HEK293 (cell line): Measurements from ENCODE around the gene FER1L5.

Experiments
- CTCF ChIA-PET: fragments of 350-600 bp; formaldehyde crosslinking; extraction: SDS; loops from one replicate; lab custom pipeline; 2021; ENCODE audit warnings: antibody characterized with exemption; lab: Yijun Ruan, JAX
- POLR2A ChIA-PET: fragments of 300-600 bp; formaldehyde crosslinking; extraction: SDS; loops from one replicate; lab custom pipeline; 2020; ENCODE audit warnings: antibody characterized with exemption, inconsistent platforms; lab: Yijun Ruan, JAX
- H3K27ac ChIP-seq: fragments of 200-500 bp; sonication (Bioruptor generic); 2 replicates; pipeline ENCODE4 v1.5.1; 2014; ENCODE audit warnings: low read depth, low read length, control low read depth, inconsistent platforms; ENCODE audit errors: extremely low read depth
- H3K36me3 ChIP-seq, 2 experiments: fragments of 200-500 bp in 1 of 2; sonication (Bioruptor generic) in 1 of 2; 1 replicate in 1 of 2; 2 replicates in 1 of 2; pipeline ENCODE4 v1.5.1; 2014 to 2017; ENCODE audit warnings: inconsistent platforms in 2 of 2, low read length in 2 of 2; ENCODE audit not compliant: control insufficient read depth in 2 of 2, insufficient read depth in 1 of 2
- H3K4me1 ChIP-seq: fragments of 200-500 bp; sonication (Bioruptor generic); 2 replicates; pipeline ENCODE4 v1.5.1; 2014; ENCODE audit warnings: mild to moderate bottlenecking, low read length, inconsistent platforms; ENCODE audit not compliant: control insufficient read depth, insufficient read depth
- H3K4me3 ChIP-seq: 2 replicates; pipeline ENCODE4 v1.5.1; 2011; ENCODE audit warnings: low read depth, mild to moderate bottlenecking, control low read depth, low read length, moderate library complexity
- H3K9me3 ChIP-seq: fragments of 200-500 bp; sonication (Bioruptor generic); 2 replicates; pipeline ENCODE4 v1.5.1; 2014; ENCODE audit warnings: low read depth, low read length, inconsistent platforms; ENCODE audit not compliant: control insufficient read depth, insufficient read depth
- GLIS1 ChIP-seq: fragments of 450-650 bp; formaldehyde crosslinking; IDR thresholded peaks from 2 replicates; pipeline ENCODE4 v1.5.1; 2016; ENCODE audit warnings: missing biosample characterization, missing genetic modification characterization
- INSM2 ChIP-seq: fragments of 450-650 bp; formaldehyde crosslinking; IDR thresholded peaks from 2 replicates; pipeline ENCODE4 v1.5.1; 2016; ENCODE audit warnings: missing biosample characterization, missing genetic modification characterization
- SP2 ChIP-seq: fragments of 450-650 bp; formaldehyde crosslinking; IDR thresholded peaks from 2 replicates; pipeline ENCODE4 v1.5.1; 2016; ENCODE audit warnings: missing biosample characterization, missing genetic modification characterization
- YY2 ChIP-seq: fragments of 450-650 bp; formaldehyde crosslinking; IDR thresholded peaks from 2 replicates; pipeline ENCODE4 v1.5.1; 2016; ENCODE audit warnings: missing biosample characterization, missing genetic modification characterization
- ZBTB7A ChIP-seq: fragments of 450-650 bp; formaldehyde crosslinking; IDR thresholded peaks from 2 replicates; pipeline ENCODE4 v1.5.1; 2016; ENCODE audit warnings: low read depth, missing biosample characterization, missing genetic modification characterization
- ZIC2 ChIP-seq: fragments of 450-650 bp; formaldehyde crosslinking; IDR thresholded peaks from 2 replicates; pipeline ENCODE4 v1.5.1; 2016; ENCODE audit warnings: missing biosample characterization, missing genetic modification characterization
- ZNF248 ChIP-seq: fragments of 450-650 bp; formaldehyde crosslinking; IDR thresholded peaks from 2 replicates; pipeline ENCODE4 v1.5.1; 2017; ENCODE audit warnings: missing biosample characterization, missing genetic modification characterization
- ZNF280C ChIP-seq: fragments of 450-650 bp; formaldehyde crosslinking; IDR thresholded peaks from 2 replicates; pipeline ENCODE4 v1.5.1; 2016; ENCODE audit warnings: missing biosample characterization, missing genetic modification characterization
- ZNF302 ChIP-seq: fragments of 450-650 bp; formaldehyde crosslinking; IDR thresholded peaks from 2 replicates; pipeline ENCODE4 v1.5.1; 2016; ENCODE audit warnings: missing biosample characterization, missing genetic modification characterization, low read depth
- ZNF362 ChIP-seq: fragments of 450-650 bp; formaldehyde crosslinking; IDR thresholded peaks from 2 replicates; pipeline ENCODE4 v1.5.1; 2016; ENCODE audit warnings: missing biosample characterization, missing genetic modification characterization
- ZNF366 ChIP-seq: fragments of 450-650 bp; formaldehyde crosslinking; conservative IDR thresholded peaks from 2 replicates; pipeline ENCODE4 v1.5.1; 2016; ENCODE audit warnings: missing biosample characterization, missing genetic modification characterization
- ZNF37A ChIP-seq: fragments of 450-650 bp; IDR thresholded peaks from 2 replicates; pipeline ENCODE4 v1.5.1; 2018; ENCODE audit warnings: missing biosample characterization, missing genetic modification characterization
- ZNF394 ChIP-seq: fragments of 450-650 bp; formaldehyde crosslinking; IDR thresholded peaks from 2 replicates; pipeline ENCODE4 v1.5.1; 2016; ENCODE audit warnings: missing biosample characterization, missing genetic modification characterization, mild to moderate bottlenecking, moderate library complexity, borderline replicate concordance
- ZNF398 ChIP-seq: fragments of 450-650 bp; formaldehyde crosslinking; IDR thresholded peaks from 2 replicates; pipeline ENCODE4 v1.5.1; 2017; ENCODE audit warnings: missing biosample characterization, missing genetic modification characterization
- ZNF423 ChIP-seq: fragments of 450-650 bp; formaldehyde crosslinking; IDR thresholded peaks from 2 replicates; pipeline ENCODE4 v1.5.1; 2016; ENCODE audit warnings: missing biosample characterization, missing genetic modification characterization
- ZNF48 ChIP-seq: fragments of 450-650 bp; formaldehyde crosslinking; IDR thresholded peaks from 2 replicates; pipeline ENCODE4 v1.5.1; 2016; ENCODE audit warnings: missing biosample characterization, missing genetic modification characterization
- ZNF501 ChIP-seq: fragments of 450-650 bp; formaldehyde crosslinking; IDR thresholded peaks from 2 replicates; pipeline ENCODE4 v1.5.1; 2016; ENCODE audit warnings: missing biosample characterization, missing genetic modification characterization
- ZNF560 ChIP-seq: fragments of 450-650 bp; formaldehyde crosslinking; IDR thresholded peaks from 2 replicates; pipeline ENCODE4 v1.5.1; 2017; ENCODE audit warnings: missing biosample characterization, missing genetic modification characterization, borderline replicate concordance
- ZNF600 ChIP-seq: fragments of 450-650 bp; formaldehyde crosslinking; IDR thresholded peaks from 2 replicates; pipeline ENCODE4 v1.5.1; 2016; ENCODE audit warnings: missing biosample characterization, missing genetic modification characterization
- ZNF624 ChIP-seq: fragments of 450-650 bp; formaldehyde crosslinking; IDR thresholded peaks from 2 replicates; pipeline ENCODE4 v1.5.1; 2017; ENCODE audit warnings: missing biosample characterization, missing genetic modification characterization
- ZNF837 ChIP-seq: fragments of 450-650 bp; formaldehyde crosslinking; IDR thresholded peaks from 2 replicates; pipeline ENCODE4 v1.5.1; 2016; ENCODE audit warnings: missing biosample characterization, missing genetic modification characterization
- TF ChIP-seq, protein P1 (sequence below): fragments of 450-650 bp; formaldehyde crosslinking; IDR thresholded peaks from 2 replicates; pipeline ENCODE4 v1.5.0; 2017; ENCODE audit warnings: missing biosample characterization, missing genetic modification characterization, borderline replicate concordance

FER1L5 gene

GRCh38 chr2:96685577-96686459 lies 43.3 kb downstream of the FER1L5 start (continued):
- no peak for TF ChIP-seq YY2
- TF ChIP-seq ZNF302 (tag by site-specific recombination), result no peak
- TF ChIP-seq GLIS1, result peak; percentile 73
- TF ChIP-seq ZNF362 (tag by site-specific recombination), result no peak
- TF ChIP-seq ZIC2 (tag by site-specific recombination), result peak; percentile 83
- TF ChIP-seq ZNF837 (tag by site-specific recombination), result no peak
- TF ChIP-seq ZNF366, result 0 out of 2 replicates have a peak, but pooled peaks have one; percentile 15
- TF ChIP-seq ZNF600 (tag by site-specific recombination), result peak; percentile 59; the same call in 1 of the 2 replicates
- TF ChIP-seq ZNF501 (tag by site-specific recombination), result no peak

DNA sequence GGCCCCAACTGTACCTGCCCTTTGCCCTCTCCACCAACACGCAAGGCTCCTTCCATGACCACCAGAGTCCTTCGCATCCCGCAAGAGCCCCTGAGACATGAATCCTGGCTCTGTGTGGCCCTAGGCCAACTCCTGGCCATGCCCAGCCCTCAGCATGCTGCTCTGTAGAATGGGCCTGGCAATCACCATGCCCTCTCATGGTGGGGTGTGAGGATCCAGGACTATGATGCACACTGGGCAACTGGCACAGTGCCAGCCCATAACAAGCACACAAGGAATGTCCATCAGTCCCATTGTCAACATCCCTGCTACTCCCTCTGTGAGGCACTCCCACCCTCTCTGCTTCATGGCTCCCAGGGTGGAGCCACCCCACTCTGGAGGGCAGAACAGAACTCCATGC lies 44.7 kb downstream of the FER1L5 start:
- CTCF ChIA-PET, result interaction anchor here (0.7 kb wide), 1 partner anchor 142 kb away, joined by 3 read pairs; no protein-coding TSS in a partner anchor
- no peaks in the 10 kb centered on the region for H3K36me3 ChIP-seq
- H3K27ac ChIP-seq, result no peak overlapping the region
- TF ChIP-seq ZNF560 (tag by site-specific recombination) (no peak), ZBTB7A (no peak), ZNF48 (tag by site-specific recombination) (no peak), ZNF248 (no peak), SP2 (no peak), YY2 (no peak), GLIS1 (no peak), ZNF624 (no peak), INSM2 (tag by site-specific recombination) (no peak), ZNF398 (no peak), ZNF394 (tag by site-specific recombination) (no peak), ZNF423 (tag by site-specific recombination) (no peak), ZNF37A (tag by site-specific recombination) (no peak), ZNF280C (tag by site-specific recombination) (no peak)
- TF ChIP-seq, protein P1, sequence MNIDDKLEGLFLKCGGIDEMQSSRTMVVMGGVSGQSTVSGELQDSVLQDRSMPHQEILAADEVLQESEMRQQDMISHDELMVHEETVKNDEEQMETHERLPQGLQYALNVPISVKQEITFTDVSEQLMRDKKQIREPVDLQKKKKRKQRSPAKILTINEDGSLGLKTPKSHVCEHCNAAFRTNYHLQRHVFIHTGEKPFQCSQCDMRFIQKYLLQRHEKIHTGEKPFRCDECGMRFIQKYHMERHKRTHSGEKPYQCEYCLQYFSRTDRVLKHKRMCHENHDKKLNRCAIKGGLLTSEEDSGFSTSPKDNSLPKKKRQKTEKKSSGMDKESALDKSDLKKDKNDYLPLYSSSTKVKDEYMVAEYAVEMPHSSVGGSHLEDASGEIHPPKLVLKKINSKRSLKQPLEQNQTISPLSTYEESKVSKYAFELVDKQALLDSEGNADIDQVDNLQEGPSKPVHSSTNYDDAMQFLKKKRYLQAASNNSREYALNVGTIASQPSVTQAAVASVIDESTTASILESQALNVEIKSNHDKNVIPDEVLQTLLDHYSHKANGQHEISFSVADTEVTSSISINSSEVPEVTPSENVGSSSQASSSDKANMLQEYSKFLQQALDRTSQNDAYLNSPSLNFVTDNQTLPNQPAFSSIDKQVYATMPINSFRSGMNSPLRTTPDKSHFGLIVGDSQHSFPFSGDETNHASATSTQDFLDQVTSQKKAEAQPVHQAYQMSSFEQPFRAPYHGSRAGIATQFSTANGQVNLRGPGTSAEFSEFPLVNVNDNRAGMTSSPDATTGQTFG (tag by site-specific recombination), result no peak
- H3K4me3 ChIP-seq, result no peak overlapping the region
- peaks cover 11% of the 10 kb centered on the region for H3K4me1 ChIP-seq
- H3K9me3 ChIP-seq, result no peaks in the 10 kb centered on the region
- POLR2A ChIA-PET, result no interaction called here
